ENCODE results near the gene YPEL3.

The YPEL3 gene

GRCh38 chr16:30065943-30066760 is 29.9 kb downstream of the YPEL3 start:
- H3K4me2 ChIP-seq: peak overlapping the region; percentile 97 to 99 (median 99)
- H3K4me3 ChIP-seq: peak overlapping the region; percentile 86 to 99 (median 98)
- peaks cover 54 to 56% (median 55%) of the 10 kb centered on the region in 11 experiments for H4K20me1 ChIP-seq
- H3K36me3 ChIP-seq: peaks cover 50 to 55% (median 52%) of the 10 kb centered on the region in 11 experiments
- no peak for TF ChIP-seq Cebpa-rat (IDR thresholded peaks at IDR 0.05)
- peak overlapping the region; percentile 90 to 97 (median 93) for H3K9ac ChIP-seq
- H3K9me3 ChIP-seq (replicated peaks in 1 of 11): no peaks in the 10 kb centered on the region
- H3K27ac ChIP-seq: peak overlapping the region; percentile 78 to 98 (median 94)
- peaks cover 56 to 65% (median 61%) of the 10 kb centered on the region in 10 experiments for H3K4me1 ChIP-seq
- H3K27me3 ChIP-seq: no peaks in the 10 kb centered on the region

- peaks cover 42 to 49% (median 45%) of the 10 kb centered on the region in 11 experiments for H3K36me3 ChIP-seq
- peak within 1 kb of the TSS; percentile 78 to 98 (median 94) for H3K27ac ChIP-seq
These were observed 30.7 kb downstream of the YPEL3 start, which contains the start of gene ALDOA for GRCh38 chr16:30065102-30065942. TSS of gene ALDOA (plus strand) at chr16:30065760. CDS start at chr16:30066898, 1,138 bp downstream.

GRCh38 chr16:30064729-30065101 is 31.3 kb downstream of the YPEL3 start:
- TF ChIP-seq Cebpa-rat (IDR thresholded peaks at IDR 0.05): no peak
- peak overlapping the region; percentile 86 to 99 (median 98) for H3K4me3 ChIP-seq
- H3K27me3 ChIP-seq: no peaks in the 10 kb centered on the region
- peak overlapping the region; percentile 88 to 99 (median 94) for H3K4me2 ChIP-seq
- H4K20me1 ChIP-seq: peaks cover 40 to 41% (median 41%) of the 10 kb centered on the region in 11 experiments
- peak overlapping the region; percentile 70 to 98 (median 94) for H3K27ac ChIP-seq
- H3K36me3 ChIP-seq: peaks cover 38 to 49% (median 40%) of the 10 kb centered on the region in 11 experiments
- no peaks in the 10 kb centered on the region for H3K9me3 ChIP-seq (replicated peaks in 1 of 11)
- H3K4me1 ChIP-seq: peaks cover 45 to 65% (median 58%) of the 10 kb centered on the region in 10 experiments
- peak overlapping the region; percentile 88 to 97 (median 93) for H3K9ac ChIP-seq

More at GRCh38 chr16:30065102-30065942, 30.7 kb downstream of the YPEL3 start, which contains the start of gene ALDOA:
- Histone ChIP-seq H3K4me3 (peak within 1 kb of the TSS; percentile 86 to 99 (median 98)), H3K9ac (peak within 1 kb of the TSS; percentile 90 to 97 (median 93)), H3K4me1 (peaks cover 51 to 68% (median 63%) of the 10 kb centered on the region in 10 experiments), H3K4me2 (peak within 1 kb of the TSS; percentile 97 to 99 (median 99)), H3K27me3 (no peaks in the 10 kb centered on the region), H3K9me3 (replicated peaks in 1 of 11) (no peaks in the 10 kb centered on the region), H4K20me1 (peaks cover 46 to 47% (median 47%) of the 10 kb centered on the region in 11 experiments)
- TF ChIP-seq Cebpa-rat (IDR thresholded peaks at IDR 0.05): no peak

GRCh38 chr16:30063893-30064728 is 31.9 kb downstream of the YPEL3 start:
- peaks cover 32 to 44% (median 39%) of the 10 kb centered on the region in 11 experiments for H3K36me3 ChIP-seq
- H3K9me3 ChIP-seq (replicated peaks in 1 of 11): no peaks in the 10 kb centered on the region
- peak overlapping the region; percentile 88 to 99 (median 94) for H3K4me2 ChIP-seq
- peaks cover 39 to 59% (median 52%) of the 10 kb centered on the region in 10 experiments for H3K4me1 ChIP-seq
- peak overlapping the region; percentile 70 to 98 (median 94) for H3K27ac ChIP-seq
- H4K20me1 ChIP-seq: peaks cover 34 to 35% (median 35%) of the 10 kb centered on the region in 11 experiments
- peak overlapping the region; percentile 86 to 99 (median 98) for H3K4me3 ChIP-seq
- H3K9ac ChIP-seq: peak overlapping the region; percentile 88 to 97 (median 93)
- H3K27me3 ChIP-seq: no peaks in the 10 kb centered on the region
- TF ChIP-seq Cebpa-rat (IDR thresholded peaks at IDR 0.05): no peak

GRCh38 chr16:30063278-30063892 is 32.6 kb downstream of the YPEL3 start:
- Histone ChIP-seq H3K4me1 (peaks cover 32 to 52% (median 45%) of the 10 kb centered on the region in 10 experiments), H3K36me3 (peaks cover 24 to 37% (median 31%) of the 10 kb centered on the region in 11 experiments), H3K27ac (peak overlapping the region; percentile 70 to 98 (median 94)), H3K4me3 (peak overlapping the region; percentile 86 to 99 (median 98)), H3K27me3 (no peaks in the 10 kb centered on the region), H3K9ac (peak overlapping the region; percentile 88 to 97 (median 93)), H4K20me1 (peaks cover 27 to 28% (median 28%) of the 10 kb centered on the region in 11 experiments), H3K4me2 (peak overlapping the region; percentile 88 to 99 (median 94)), H3K9me3 (replicated peaks in 1 of 11) (no peaks in the 10 kb centered on the region)
- TF ChIP-seq Cebpa-rat (IDR thresholded peaks at IDR 0.05): no peak

GRCh38 chr16:30060836-30061554 is 35.0 kb downstream of the YPEL3 start:
- peaks cover 3 to 4% (median 4%) of the 10 kb centered on the region in 11 experiments; a peak in 21 of 22 replicates for H4K20me1 ChIP-seq
- no peaks in the 10 kb centered on the region for H3K27me3 ChIP-seq
- H3K27ac ChIP-seq: 0 out of 22 replicates have a peak overlapping the region, but pooled peaks of 1 of the 11 experiments have one; percentile 14
- H3K9me3 ChIP-seq (replicated peaks in 1 of 11): no peaks in the 10 kb centered on the region
- peaks cover 15 to 33% (median 27%) of the 10 kb centered on the region in 10 experiments for H3K4me1 ChIP-seq
- no peak for TF ChIP-seq Cebpa-rat (IDR thresholded peaks at IDR 0.05)
- peaks cover under 1 to 13% (median 9%) of the 10 kb centered on the region in 11 experiments; a peak in 13 of 22 replicates for H3K36me3 ChIP-seq
- 0 out of 22 replicates have a peak overlapping the region, but pooled peaks of 3 of the 11 experiments have one; percentile 11 to 19 (median 12) for H3K9ac ChIP-seq
- no peak overlapping the region for H3K4me3 ChIP-seq
- peak overlapping the region in 8 of 11 experiments; percentile 16 to 60 (median 34); a peak in 11 of 22 replicates for H3K4me2 ChIP-seq

GRCh38 chr16:30060346-30060745 is 35.7 kb downstream of the YPEL3 start:
- Histone ChIP-seq H3K27ac (0 out of 22 replicates have a peak overlapping the region, but pooled peaks of 1 of the 11 experiments have one; percentile 14), H3K4me2 (peak overlapping the region in 7 of 11 experiments; percentile 30 to 60 (median 35); a peak in 10 of 22 replicates), H4K20me1 (no peaks in the 10 kb centered on the region; a peak in 1 of 22 replicates)

More at GRCh38 chr16:30060346-30060745, 35.7 kb downstream of the YPEL3 start:
- no peak overlapping the region for H3K4me3 ChIP-seq
- no peaks in the 10 kb centered on the region for H3K27me3 ChIP-seq
- H3K9me3 ChIP-seq (replicated peaks in 1 of 11): no peaks in the 10 kb centered on the region
- H3K36me3 ChIP-seq: peaks cover 0 to 13% (median 7%) of the 10 kb centered on the region in 11 experiments; a peak in 5 of 22 replicates
- TF ChIP-seq Cebpa-rat (IDR thresholded peaks at IDR 0.05): no peak
- H3K9ac ChIP-seq: no peak overlapping the region
- peaks cover 15 to 34% (median 27%) of the 10 kb centered on the region in 10 experiments for H3K4me1 ChIP-seq
